ENCODE results near the gene PTPRF.

PTPRF gene

GRCh38 chr1:43669878-43670277, 139.2 kb downstream of the PTPRF start:
- in situ Hi-C loops (cut with MboI; ENCODE audit: low sequenced_read_pairs, unreplicated experiment): no loop called here
- TF ChIP-seq, protein P1, sequence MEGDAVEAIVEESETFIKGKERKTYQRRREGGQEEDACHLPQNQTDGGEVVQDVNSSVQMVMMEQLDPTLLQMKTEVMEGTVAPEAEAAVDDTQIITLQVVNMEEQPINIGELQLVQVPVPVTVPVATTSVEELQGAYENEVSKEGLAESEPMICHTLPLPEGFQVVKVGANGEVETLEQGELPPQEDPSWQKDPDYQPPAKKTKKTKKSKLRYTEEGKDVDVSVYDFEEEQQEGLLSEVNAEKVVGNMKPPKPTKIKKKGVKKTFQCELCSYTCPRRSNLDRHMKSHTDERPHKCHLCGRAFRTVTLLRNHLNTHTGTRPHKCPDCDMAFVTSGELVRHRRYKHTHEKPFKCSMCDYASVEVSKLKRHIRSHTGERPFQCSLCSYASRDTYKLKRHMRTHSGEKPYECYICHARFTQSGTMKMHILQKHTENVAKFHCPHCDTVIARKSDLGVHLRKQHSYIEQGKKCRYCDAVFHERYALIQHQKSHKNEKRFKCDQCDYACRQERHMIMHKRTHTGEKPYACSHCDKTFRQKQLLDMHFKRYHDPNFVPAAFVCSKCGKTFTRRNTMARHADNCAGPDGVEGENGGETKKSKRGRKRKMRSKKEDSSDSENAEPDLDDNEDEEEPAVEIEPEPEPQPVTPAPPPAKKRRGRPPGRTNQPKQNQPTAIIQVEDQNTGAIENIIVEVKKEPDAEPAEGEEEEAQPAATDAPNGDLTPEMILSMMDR (IDR thresholded peaks at IDR 0.05; ENCODE audit: borderline replicate concordance, control extremely low read depth, extremely low read depth, insufficient read depth, missing control alignments): no peak
- DNase-seq (ENCODE audit: low spot score): no peak

- in situ Hi-C loops (cut with MboI; ENCODE audit: low sequenced_read_pairs, unreplicated experiment): no loop called here
- no peak for DNase-seq (ENCODE audit: low spot score)
- TF ChIP-seq, protein P1 (IDR thresholded peaks at IDR 0.05; ENCODE audit: borderline replicate concordance, control extremely low read depth, extremely low read depth, insufficient read depth, missing control alignments): no peak
These were observed 140.5 kb downstream of the PTPRF start for GRCh38 chr1:43671193-43671592.

- TF ChIP-seq, protein P1 (IDR thresholded peaks at IDR 0.05; ENCODE audit: borderline replicate concordance, control extremely low read depth, extremely low read depth, insufficient read depth, missing control alignments): no peak
- no peak for DNase-seq (ENCODE audit: low spot score)
- in situ Hi-C loops (cut with MboI; ENCODE audit: low sequenced_read_pairs, unreplicated experiment): no loop called here
These were observed 141.1 kb downstream of the PTPRF start for GRCh38 chr1:43671626-43672330.

- DNase-seq (ENCODE audit: low spot score): no peak
- TF ChIP-seq, protein P1 (IDR thresholded peaks at IDR 0.05; ENCODE audit: borderline replicate concordance, control extremely low read depth, extremely low read depth, insufficient read depth, missing control alignments): no peak
- in situ Hi-C loops (cut with MboI; ENCODE audit: low sequenced_read_pairs, unreplicated experiment): no loop called here
These were observed 142.6 kb downstream of the PTPRF start for GRCh38 chr1:43673261-43673660.
